ENCODE data around the gene CDC42SE2. TPM values are rescaled to one million over a fixed set of nuclear protein-coding genes. Genes with fewer than 3 reads are reported as not detected.

CDC42SE2 gene
- total and polyA plus RNA-seq, 2 experiments from 2014 or later, result 24.2 to 36.2 TPM

DNA sequence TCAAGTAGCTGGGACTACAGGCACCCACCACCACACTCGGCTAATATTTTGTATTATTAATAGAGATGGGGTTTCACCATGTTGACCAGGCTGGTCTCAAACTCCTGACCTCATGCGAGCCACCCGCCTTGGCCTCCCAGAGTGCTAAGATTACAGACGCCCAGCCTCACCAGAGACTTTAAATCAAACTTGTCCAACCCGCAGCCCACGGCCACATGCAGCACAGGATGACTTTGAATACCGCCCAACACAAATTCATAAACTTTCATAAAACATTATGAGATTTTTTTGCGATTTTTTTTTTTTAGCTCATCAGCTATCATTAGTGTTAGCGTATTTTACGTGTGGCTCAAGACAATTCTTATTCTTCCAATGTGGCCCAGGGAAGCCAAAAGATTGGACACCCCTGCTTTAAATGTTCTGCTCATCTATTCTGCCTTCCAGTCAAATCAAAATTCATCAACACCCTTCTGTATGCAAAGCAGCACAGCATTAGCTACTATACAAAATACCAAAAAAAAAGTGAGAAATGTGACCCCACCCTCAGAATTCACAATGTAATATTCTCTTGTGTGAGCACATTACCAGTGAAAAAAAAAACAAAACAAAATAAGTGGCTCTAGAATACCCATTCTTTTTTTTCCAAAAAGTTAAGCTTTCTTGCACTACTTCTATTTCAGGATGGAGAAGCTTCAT, 42.7 kb upstream of the CDC42SE2 start:
- no peak overlapping the region for H3K4me2 ChIP-seq
- TF ChIP-seq ZNF331 (CRISPR knock-in tag; IDR thresholded peaks at IDR 0.05; ENCODE audit: low read depth) (no peak), JUNB (IDR thresholded peaks at IDR 0.05; ENCODE audit: unreplicated experiment) (no peak), ZNF462 (CRISPR knock-in tag; IDR thresholded peaks at IDR 0.05) (no peak), EZH2phosphoT487 (IDR thresholded peaks at IDR 0.05; ENCODE audit: unreplicated experiment) (no peak), POLR2AphosphoS5 (IDR thresholded peaks at IDR 0.05; ENCODE audit: low read depth) (no peak), CTCF (conservative IDR thresholded peaks at IDR 0.05; ENCODE audit: low read depth in 2 of 2) (no peak)
- H3K36me3 Mint-ChIP-seq (ENCODE audit: low read depth), result no peaks in the 10 kb centered on the region
- no peak overlapping the region for H3K4me3 Mint-ChIP-seq
- H3F3A ChIP-seq (replicated peaks; ENCODE audit: low read depth), result no peaks in the 10 kb centered on the region
- H4K20me1 ChIP-seq (replicated peaks; ENCODE audit: insufficient read depth), result no peaks in the 10 kb centered on the region
- no peaks in the 10 kb centered on the region for H3K4me1 ChIP-seq (ENCODE audit: insufficient read depth)
- H3K36me3 ChIP-seq (ENCODE audit: insufficient read depth), result no peaks in the 10 kb centered on the region
- no peaks in the 10 kb centered on the region for H3K27me3 ChIP-seq (ENCODE audit: insufficient read depth)
- no peaks in the 10 kb centered on the region for H3K9me3 Mint-ChIP-seq
- H3K79me2 ChIP-seq (replicated peaks; ENCODE audit: insufficient read depth), result no peaks in the 10 kb centered on the region
- H2AFZ ChIP-seq, result no peak overlapping the region
- no peaks in the 10 kb centered on the region for H3K9me2 ChIP-seq (ENCODE audit: insufficient read depth)
- H3K27ac Mint-ChIP-seq, result no peak overlapping the region
- no peak for DNase-seq (ENCODE audit: low spot score)
- H3K4me3 ChIP-seq, result no peak overlapping the region
- H3K4me1 Mint-ChIP-seq, result no peaks in the 10 kb centered on the region
- no peak overlapping the region for H3K27ac ChIP-seq (ENCODE audit: low read depth)
- ATAC-seq, result no peak
- peaks cover 2% of the 10 kb centered on the region for H3K27me3 Mint-ChIP-seq (ENCODE audit: insufficient read depth, low read depth, poor library complexity)
